CD4-positive, alpha-beta T cell treated with Interleukin-17A for 4 hours (primary cell): Measurements from ENCODE around the gene RBM24.
"Not testable (repeated sequence)": the region's sequence is repeated elsewhere in the genome, so short reads cannot be mapped to it uniquely, and the experiment has no call there.

Experiments used
- DNase-seq: peaks from one replicate; pipeline ENCODE4 v3.0.0-alpha.2; 2020; ENCODE audit warnings: mixed read lengths

The RBM24 gene

DNA sequence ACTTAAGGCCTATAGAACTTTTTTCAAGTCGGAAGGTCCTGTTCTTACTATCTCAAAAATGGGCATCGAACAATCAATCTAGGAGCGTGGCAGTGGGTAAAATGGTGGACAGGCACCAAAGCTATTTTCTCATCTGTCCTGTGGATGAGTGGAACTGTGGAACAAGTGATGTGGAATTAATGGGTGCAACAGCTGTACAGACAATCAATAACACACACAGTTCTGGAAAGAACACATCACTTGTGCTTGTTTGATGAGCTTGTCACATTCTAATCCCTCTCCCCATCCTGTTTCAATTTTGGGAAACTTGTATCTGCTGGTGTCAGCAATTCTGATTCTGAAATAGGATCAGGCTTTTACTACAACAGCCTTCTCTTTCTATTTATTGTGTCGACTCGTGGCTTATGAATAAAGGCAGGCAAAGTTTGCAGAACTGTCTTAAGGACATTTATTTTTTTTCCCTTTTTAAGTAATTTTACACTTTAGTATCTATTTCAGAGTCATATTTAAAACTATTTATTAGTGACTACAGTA lies 11.5 kb downstream of the RBM24 start:
- no peak for DNase-seq

DNA sequence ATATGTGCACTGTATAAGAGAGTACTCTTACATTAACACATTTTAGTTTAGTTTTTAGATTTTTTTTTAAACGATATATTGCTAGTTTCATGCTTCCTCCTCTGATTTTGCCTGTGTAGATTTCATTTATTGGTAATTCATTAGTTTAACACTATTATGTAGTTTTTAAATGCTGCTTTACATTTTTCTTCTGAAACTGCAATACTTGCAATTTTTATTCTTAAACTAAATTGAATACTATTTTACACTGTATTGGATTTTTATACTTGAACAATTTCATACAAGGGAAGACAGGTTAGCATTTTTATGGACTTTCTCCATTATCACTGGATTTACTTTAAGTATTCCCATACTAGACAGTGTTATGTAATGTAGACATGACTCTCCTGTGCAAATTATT lies 12.2 kb downstream of the RBM24 start:
- DNase-seq: no peak

DNA sequence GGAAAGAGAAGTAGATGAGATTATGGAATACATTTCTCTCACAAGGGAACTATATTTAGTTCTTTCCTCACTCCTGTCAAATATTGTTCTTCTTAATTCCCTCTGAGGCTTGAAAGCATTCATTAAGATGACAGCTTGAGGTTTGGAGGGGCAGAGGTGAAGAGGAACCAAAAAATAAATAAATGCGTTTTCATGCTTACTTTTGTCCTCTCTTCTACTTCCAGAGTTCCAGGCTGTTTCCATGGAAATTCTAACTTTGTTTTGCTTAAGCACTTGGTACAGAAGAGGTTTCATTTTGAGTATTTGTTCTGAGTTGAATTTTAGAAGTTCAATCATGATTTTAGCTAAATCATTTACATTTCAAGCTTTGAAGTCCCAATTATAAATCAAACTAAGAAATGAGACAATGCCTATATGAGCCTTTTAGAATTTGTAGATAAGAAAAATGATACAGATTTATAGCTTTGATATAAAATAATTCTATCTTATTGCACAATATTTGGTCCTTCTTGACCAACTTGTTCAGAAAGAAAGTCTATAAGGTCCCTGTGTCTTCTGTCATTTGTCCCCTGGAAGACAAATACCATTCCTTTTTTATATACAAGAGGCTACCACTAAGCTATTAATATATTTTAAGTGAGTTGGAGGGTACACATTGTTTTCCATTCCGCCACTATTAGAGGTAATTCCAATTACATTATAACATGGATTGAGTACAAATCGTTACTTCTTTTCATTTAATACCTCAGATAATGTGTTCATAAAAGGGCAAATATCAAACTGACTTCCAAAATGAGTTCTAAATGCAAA lies 16.3 kb downstream of the RBM24 start:
- DNase-seq: no peak

DNA sequence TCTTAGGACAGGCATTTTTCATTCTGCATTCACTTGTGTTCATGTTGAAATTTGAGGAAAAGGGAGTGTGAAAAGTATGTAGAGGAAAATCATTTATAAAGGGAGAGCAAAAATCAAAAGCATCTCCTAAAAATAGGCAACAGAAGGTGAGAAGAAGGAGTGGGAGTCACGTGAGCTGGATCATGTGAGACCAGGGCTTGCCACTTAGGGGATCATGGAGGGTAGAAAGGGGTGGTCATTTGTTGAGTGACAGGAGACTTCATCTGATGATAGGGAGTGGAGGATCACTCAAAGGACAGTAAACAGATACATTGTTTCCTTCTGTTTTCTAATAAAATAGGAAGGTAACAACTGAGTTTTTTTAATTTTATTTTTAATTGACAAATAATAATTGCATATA lies 17.1 kb downstream of the RBM24 start:
- no peak for DNase-seq

DNA sequence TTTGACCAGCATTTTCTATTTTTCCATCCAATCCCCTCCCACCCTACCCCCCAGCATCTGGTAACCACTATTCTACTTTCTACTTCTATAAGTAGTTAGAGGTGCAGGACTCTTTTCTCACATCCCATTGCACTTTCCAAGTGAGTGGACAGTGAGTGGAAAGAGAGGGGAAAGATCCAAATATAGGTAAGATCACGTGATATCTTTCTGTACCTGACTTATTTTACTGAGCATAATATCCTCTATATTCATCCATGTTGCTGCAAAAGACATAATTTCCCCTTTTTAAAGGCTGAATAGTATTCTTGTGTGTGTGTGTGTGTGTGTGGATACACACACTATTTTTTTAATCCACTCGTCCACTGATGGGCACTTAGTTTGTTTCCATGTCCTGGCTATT lies 18.1 kb downstream of the RBM24 start:
- no peak for DNase-seq

DNA sequence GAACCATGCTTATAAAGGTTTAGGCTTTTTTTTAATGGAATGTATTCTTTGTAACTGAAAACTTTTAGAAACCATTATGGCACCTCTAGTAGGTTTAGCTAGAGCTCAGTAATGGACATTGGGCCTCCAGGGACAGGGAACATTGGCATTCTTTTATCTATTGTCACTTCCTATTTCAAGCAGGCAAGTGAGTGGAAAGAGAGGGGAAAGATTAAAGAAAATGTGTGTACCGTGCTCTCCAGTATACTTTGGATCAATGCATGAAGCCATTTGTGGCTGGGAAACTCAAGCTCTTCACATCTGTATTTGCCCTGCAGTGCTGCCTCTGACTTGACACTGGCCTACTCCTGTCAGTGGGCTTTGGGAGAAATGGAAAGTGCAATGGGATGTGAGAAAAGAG lies 18.6 kb downstream of the RBM24 start:
- DNase-seq: no peak

DNA sequence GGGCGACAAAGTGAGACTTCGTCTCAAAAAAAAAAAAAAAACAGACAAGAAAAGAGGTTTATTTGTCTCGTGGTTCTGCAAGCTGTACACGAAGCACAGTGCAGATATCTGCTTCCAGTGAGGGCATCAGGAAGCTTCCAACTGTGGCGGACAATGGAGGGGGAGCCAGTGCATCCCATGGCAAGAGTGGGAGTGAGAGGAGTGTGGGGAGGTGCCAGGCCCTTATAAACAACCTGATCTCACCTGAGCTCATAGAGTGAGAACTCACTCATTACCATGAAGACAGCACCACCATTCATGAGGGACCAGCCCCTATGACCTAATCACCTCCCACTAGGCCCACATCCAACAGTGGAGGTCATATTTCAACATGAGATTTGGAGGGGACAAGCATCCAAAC lies 19.5 kb downstream of the RBM24 start:
- no peak for DNase-seq

DNA sequence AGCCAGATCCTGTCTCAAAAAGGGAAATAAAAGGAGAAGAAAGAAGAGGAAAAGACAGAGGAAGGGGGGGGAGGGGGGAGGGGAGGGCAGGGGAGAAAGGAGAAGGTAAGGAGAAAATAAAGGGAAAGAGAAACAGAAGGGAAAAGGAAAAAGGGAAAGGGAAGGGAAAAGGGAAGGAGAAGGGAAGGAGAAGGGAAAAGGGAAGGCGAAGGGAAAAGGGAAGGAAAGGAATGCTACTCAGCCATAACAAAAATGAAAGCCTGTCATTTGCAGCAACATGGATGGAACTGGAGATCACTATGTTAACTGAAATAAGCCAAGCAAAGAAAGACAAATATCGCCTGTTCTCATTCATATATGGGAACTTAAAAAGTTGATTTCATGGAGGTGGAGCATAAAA lies 22.3 kb downstream of the RBM24 start:
- no peak for DNase-seq

DNA sequence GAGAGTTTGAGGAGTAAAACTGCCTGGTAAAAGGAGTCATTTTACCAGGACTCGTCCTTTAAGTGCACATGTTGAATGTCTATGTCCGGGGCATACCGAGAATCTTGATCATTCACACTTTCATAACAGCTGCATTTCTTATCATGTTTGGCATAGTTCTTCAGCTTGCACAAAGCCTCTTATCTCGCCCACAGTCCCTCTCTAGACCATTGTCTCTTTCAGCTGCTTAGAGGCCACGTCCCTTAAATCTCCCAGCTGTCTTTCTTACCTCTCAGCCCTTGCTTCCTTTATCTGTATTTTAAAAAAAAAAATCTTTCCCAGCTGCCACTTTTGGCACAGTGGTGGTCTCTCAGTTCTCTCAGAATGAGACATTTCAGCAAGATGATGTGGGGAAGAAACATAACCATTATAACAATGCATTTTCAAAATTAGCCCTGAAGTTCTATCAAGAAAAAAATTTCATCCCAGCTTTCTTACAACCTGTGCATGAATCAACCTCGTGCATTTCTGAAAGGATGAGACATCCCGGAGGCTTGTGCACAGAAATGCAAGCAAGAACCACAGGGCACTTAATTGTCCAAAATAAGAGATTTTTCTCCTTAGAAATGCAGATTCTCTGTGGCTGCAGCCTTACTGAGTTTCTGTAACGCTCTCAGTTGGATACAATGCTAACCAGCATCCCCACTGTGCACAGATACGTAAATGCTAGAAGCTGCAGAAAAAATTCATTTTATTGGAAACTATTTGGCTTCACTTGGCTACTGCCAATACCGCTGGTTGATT lies 24.2 kb downstream of the RBM24 start:
- no peak for DNase-seq

DNA sequence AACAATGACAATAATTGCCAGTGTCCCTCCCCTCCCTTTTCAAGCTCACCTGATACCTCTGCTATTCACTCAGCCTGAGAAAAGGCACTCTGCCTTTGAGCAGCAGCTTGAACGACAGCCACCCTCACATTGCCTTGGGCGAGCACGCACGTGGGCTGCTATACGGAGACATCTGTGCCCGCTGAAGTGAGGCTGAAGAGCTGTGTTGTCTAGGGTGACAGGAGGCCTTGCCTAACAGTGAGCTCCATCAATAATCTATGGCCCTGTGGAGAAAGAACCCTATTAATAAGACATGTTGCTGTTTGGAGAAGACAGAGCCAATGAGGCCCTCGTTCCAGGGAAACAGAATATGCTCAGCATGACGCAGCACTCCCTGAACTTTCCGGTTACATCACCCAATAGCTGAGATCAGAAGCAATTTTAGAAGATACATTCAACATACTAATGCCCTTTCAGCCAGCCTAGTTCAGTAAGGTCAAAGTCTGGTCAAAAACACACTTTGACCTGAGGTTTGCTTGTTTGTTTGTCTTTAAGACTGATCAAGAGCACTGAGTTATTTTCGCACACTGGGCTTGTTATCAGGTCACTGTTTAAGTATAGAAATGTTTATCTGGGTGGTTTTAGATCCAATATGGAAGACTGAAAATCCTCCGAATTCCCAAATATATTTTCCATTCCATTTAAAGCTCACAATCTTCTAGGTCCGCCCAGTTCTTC lies 30.6 kb downstream of the RBM24 start:
- DNase-seq: no peak

DNA sequence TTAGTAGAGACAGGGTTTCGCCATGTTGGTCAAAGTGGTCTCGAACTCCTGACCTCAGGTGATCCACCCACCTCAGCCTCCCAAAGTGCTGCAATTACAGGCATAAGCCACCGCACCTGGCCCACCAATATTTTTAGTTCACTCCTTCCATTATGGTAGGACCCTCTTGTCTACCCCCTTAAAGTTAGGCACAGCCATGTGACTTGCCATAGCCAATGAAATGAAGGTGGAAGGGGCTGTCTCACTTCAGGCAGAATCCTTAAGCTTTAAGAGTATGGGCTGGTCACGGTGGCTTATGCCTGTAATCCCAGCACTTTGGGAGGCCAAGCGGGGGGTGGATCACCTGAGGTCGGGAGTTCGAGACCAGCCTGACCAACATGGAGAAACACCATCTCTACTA lies 32.1 kb downstream of the RBM24 start:
- not testable (repeated sequence) for DNase-seq

DNA sequence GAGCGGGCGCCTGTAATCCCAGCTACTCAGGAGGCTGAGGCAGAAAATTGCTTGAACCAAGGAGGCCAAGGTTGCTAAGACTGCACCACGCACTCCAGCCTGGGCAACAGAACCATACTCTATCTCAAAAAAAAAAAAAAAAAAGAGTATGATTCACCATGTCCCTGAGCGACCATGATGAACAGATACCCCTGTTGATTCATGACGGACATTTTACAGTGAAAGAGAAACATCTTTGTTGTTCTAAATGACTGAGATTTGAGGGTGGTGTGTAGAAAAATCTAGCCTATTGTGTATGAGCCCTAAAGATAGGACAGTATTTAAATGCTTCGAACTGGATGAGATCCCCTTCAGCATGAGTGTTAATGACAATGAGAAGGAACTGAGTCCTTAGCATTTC lies 32.8 kb downstream of the RBM24 start:
- DNase-seq: no peak

DNA sequence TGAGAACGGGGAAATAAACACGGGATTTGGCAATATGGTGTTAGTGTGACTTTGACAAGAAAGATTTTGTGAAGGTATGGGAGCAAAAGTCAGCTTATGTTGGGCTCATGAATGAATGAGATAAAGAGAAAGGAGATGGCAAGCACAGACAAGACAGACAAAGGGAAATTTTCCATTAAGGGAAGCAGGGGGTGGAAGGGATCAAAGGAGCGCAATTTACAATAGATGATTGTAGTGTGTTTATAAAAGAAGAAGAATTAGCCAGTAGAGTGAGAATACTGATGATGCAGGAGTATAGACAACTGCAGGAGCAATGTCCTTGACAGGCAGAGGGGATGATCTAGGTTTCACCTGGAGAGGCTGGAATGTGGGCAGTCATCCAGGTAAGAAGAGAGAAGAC lies 34.1 kb downstream of the RBM24 start:
- no peak for DNase-seq

DNA sequence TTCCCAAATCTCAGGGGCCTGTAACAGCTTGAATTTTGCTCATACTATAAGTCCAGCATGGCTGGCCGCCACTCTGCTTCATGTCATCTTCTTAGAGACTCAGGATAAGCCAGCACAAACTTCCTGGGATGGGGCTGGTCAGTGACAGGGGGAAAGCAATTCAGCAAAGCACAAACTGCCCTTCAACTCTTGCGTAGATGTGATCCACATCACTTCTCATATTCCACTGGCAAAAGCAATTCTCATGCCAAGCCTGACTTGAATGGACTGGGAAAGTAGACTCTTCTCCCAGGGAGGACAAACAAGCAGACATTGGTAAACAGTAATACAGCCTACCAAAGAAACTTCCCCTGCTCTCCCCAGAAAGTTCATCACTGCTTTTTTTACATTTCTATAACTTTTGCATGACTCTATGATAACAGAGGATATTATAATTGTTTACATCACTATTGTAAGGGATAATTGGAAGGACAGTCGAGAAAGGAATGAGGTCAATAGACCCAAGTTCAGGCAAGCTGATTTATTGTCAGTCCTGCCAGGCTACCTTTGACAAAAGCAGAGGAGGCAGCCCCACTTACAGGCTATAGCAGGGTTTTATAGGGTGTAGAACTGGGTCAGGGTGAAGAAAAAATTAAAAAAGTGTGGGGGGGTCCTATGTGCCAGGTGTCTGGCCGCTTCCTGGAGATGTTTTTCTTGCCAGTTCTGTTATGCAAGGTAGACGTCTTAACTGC lies 37.4 kb downstream of the RBM24 start:
- no peak for DNase-seq

DNA sequence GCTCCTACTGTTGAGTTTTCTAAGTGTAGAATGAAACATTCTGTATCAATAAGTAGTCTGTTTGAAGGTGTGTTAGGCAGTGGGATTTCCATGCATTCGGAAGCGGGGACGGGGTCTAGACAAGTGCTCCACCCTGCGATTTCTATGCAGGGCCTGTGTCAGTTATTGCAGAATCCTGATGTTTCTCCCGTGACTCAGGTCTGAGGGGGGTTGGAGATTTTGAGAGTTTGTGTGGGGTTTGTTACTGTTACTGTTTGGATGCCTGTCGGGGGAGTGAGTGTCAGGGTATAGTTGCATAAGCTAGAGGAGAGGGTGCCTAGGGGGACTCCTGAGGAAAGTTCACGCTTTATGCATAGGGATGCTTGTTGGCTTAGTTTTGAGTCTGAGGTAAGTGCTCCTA lies 39.1 kb downstream of the RBM24 start:
- DNase-seq: not testable (repeated sequence)

DNA sequence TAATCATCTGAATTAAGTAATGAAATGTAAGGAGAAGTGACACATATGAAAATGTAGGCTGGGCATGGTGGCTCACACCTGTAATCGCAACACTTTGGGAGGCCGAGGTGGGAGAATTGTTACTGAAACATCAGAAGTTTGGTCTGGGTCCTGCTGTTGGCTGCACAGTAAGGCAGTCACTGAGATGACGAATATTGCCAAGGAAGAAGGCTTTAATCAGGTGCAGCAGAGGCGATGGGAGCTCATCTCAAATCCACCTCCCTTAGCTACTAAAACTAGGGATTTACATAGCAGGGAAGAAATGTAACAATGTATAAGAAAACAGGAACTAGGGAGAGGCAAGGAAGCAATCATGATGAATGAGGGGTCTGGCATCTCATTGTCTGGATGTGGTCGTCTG lies 50.1 kb downstream of the RBM24 start:
- no peak for DNase-seq

DNA sequence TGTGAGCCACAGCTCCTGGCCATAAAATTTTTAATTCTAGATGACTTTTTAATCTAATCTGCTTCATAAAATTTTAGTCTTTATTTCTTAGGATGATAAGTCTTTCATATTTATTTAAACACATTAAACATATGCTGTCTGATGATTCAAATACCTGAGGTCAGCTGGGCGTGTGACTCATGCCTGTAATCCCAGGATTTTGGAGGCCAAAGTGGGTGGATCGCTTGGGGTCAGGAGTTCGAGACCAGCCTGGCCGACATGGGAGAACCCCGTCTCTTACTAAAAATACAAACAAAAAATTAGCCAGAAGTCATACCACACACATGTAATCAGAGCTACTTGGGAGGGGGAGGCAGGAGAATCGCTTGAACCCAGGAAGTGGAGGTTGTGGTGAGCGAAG lies 53.1 kb downstream of the RBM24 start:
- no peak for DNase-seq

DNA sequence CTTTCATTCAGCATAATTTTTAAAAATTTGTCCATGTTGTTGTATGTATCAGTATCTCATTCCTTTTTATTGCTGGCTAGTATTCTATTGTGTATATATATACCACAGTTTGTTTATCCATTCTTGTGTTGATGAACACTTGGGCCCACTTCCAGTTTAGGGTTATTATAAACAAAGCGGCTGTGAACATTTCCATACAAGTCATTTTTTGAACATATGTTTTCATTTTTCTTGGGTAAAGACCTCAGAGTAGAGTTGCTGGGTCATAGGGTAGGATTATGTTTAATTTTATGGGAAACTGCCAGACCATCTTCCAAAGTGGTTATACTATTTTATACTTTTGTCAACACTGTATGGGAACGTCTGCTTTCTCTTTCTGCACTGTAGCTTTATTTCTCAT lies 55.3 kb downstream of the RBM24 start:
- DNase-seq: no peak

DNA sequence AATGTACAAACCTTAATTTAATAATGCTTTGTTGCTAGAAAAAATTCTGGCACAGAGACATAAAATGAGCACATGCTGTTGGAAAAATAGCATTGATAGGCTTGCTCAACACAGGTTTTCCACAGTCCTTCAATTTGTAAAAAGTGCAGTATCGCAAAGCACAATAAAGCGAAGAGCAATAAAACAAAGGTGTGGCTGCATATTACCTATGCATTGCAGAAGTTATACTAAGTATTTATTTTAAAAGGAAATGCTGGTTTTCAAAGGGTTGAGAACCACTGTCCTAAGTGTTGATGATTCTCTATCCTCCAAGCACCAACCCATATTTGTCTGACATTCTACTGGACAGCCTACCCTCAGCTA lies 58.1 kb downstream of the RBM24 start:
- DNase-seq: no peak

DNA sequence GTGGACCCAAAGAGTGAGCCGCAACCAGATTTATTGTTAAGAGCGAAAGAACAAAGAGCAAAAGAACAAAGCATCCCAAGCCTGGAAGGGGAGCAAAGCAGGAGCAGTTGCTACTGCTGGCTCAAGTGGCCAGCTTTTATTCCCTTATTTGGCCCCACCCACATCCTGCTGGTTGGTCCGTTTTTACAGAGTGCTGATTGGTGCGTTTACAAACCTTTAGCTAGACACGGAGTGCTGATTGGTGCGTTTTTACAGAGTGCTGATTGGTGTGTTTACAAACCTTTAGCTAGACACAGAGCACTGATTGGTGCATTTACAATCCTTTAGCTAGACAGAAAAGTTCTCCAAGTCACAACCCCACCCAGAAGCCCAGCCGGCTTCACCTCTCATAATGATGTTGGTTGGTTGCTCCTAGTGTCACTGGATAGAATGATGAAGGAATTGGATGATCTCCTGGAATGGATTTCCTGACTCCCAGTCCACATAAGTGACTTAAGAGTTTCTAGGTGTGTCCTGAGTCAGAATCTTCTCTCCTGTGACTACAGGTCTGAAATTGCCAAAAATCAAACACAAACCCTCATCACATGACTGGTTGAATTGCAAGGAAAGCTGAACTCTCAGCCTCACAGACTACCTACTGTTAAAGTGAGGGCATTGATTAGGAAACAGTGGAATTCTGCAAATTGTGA lies 60.1 kb downstream of the RBM24 start:
- DNase-seq: no peak

DNA sequence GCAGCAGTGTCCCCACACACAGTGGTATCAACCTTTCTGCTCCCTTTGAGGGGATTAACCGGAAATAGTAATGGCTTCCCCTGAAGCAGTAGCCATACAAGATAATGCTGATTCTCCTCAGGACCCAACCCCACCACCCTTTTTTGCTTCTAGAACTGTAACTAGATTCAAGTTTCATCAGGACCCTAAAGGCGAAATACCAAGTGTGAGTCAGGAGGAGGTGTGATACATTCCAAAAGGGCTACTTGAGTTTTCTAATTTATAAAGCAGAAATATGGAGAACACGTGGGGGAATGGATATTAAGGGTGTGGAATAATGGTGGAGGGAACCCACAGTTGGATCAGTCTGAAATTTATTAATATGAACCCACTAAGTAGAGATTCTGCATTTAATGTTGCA lies 60.7 kb downstream of the RBM24 start:
- DNase-seq: no peak

DNA sequence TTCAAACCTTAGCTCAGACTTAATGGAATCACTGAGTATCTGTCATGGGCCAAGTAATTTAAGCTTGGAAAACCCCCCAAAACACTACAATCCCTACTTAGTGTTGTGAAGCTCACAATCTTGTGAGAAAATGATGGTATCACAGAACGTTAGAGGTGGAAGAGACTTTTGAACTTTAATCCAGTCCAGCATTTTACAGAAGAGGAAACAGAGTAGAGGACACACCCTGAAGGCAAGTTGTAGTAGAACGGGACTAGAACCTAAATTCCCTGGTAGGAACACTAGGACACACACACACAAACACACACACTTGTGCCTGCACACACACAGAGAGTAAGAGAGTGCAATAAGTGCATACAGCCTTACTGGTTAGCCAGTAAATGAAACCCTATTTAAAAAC lies 62.1 kb downstream of the RBM24 start:
- DNase-seq: no peak
